PC-3 (cell line): ENCODE data around the gene SIX2. TPM values are rescaled to one million over a fixed set of nuclear protein-coding genes. Genes with fewer than 3 reads are reported as not detected.

ENCODE experiments used
- ATAC-seq: fragments of 200-7000 bp; cut with Tn5 transposase; 2 replicates; pipeline ENCODE4 v1.9.1; 2020; ENCODE audit warnings: mild to moderate bottlenecking, moderate library complexity
- BruUV-seq: library from RNA; stranded (reverse); fragments of 400-500 nt; replicated peaks from 2 replicates; lab custom pipeline; 2021; lab: Mats Ljungman, UMichigan
- CTCF ChIA-PET: fragments of 300-600 bp; sonication (Branson Sonifier 250); formaldehyde crosslinking; loops from one replicate; lab custom pipeline; 2022; ENCODE audit warnings: antibody characterized with exemption; lab: Charles Lee
- POLR2A ChIA-PET: fragments of 300-600 bp; sonication (Branson Sonifier 250); formaldehyde crosslinking; loops from one replicate; lab custom pipeline; 2022; ENCODE audit warnings: antibody characterized with exemption; ENCODE audit not compliant: unreplicated experiment; lab: Charles Lee
- DNase-seq: peaks from one replicate; pipeline ENCODE4 v3.0.0-alpha.2; 2015
- H2AFZ ChIP-seq: fragments of 300-600 bp; sonication (generic); 2 replicates; pipeline ENCODE4 v1.6.0; 2016; ENCODE audit warnings: antibody characterized with exemption, low read length
- H3F3A ChIP-seq: fragments of 300-600 bp; sonication (generic); one replicate; pipeline ENCODE4 v1.6.0; 2017; ENCODE audit warnings: antibody characterized with exemption, low read length, control low read depth, mild to moderate bottlenecking; ENCODE audit not compliant: unreplicated experiment
- H3K27ac ChIP-seq: fragments of 300-600 bp; sonication (generic); 2 replicates; pipeline ENCODE4 v1.5.1; 2016; ENCODE audit warnings: mild to moderate bottlenecking, low read length
- H3K27me3 ChIP-seq: fragments of 300-600 bp; sonication (generic); 2 replicates; pipeline ENCODE4 v1.6.1; 2016; ENCODE audit warnings: low read length, mixed read lengths
- H3K36me3 ChIP-seq: fragments of 300-600 bp; sonication (generic); 2 replicates; pipeline ENCODE4 v1.6.1; 2016; ENCODE audit warnings: low read depth, mixed run types, low read length, mixed read lengths
- H3K4me1 ChIP-seq: fragments of 300-600 bp; sonication (generic); 2 replicates; pipeline ENCODE4 v1.5.1; 2016; ENCODE audit warnings: low read length; ENCODE audit not compliant: insufficient read depth
- H3K4me2 ChIP-seq: fragments of 300-600 bp; sonication (generic); 2 replicates; pipeline ENCODE4 v1.6.0; 2016; ENCODE audit warnings: low read length
- H3K4me3 ChIP-seq: fragments of 300-600 bp; sonication (generic); 2 replicates; pipeline ENCODE4 v1.5.1; 2016; ENCODE audit warnings: mild to moderate bottlenecking, low read length, mixed read lengths
- H3K79me2 ChIP-seq: fragments of 300-600 bp; sonication (generic); 2 replicates; pipeline ENCODE4 v1.6.1; 2017; ENCODE audit warnings: low read length, mixed read lengths
- H3K9ac ChIP-seq: fragments of 300-600 bp; sonication (generic); 2 replicates; pipeline ENCODE4 v1.6.0; 2016; ENCODE audit warnings: mild to moderate bottlenecking, low read length
- H3K9me2 ChIP-seq: fragments of 300-600 bp; sonication (generic); replicated peaks from 2 replicates; pipeline ENCODE4 v1.6.1; 2016; ENCODE audit warnings: mixed run types, low read length, mixed read lengths
- H3K9me3 ChIP-seq: fragments of 300-600 bp; sonication (generic); 2 replicates; pipeline ENCODE4 v1.6.1; 2016; ENCODE audit warnings: low read length, mixed read lengths
- H4K20me1 ChIP-seq: fragments of 300-600 bp; sonication (generic); 2 replicates; pipeline ENCODE4 v1.6.1; 2016; ENCODE audit warnings: low read length, mixed read lengths
- CTCF ChIP-seq: fragments of 300-600 bp; sonication (generic); conservative IDR thresholded peaks from 2 replicates; pipeline ENCODE4 v1.5.1; 2017; ENCODE audit warnings: antibody characterized with exemption, low read depth, mild to moderate bottlenecking, low read length
- EZH2 ChIP-seq: fragments of 300-600 bp; sonication (generic); IDR thresholded peaks from one replicate; pipeline ENCODE4 v1.6.1; 2017; ENCODE audit warnings: antibody characterized with exemption, mild to moderate bottlenecking, low read length; ENCODE audit not compliant: unreplicated experiment
- EZH2phosphoT487 ChIP-seq: fragments of 300-600 bp; sonication (generic); IDR thresholded peaks from 2 replicates; pipeline ENCODE4 v1.6.1; 2018; ENCODE audit warnings: mild to moderate bottlenecking, antibody characterized with exemption, low read length, borderline replicate concordance
- intact Hi-C: fragments of 100-400 bp; cut with micrococcal nuclease; formaldehyde crosslinking; loops from 2 replicates; pipeline ENCODE4 v1.9.0; 2023
- total RNA-seq: library from RNA; depleted of rRNA; stranded (reverse); fragments of >200 nt; gene quantifications from 2 replicates; pipeline ENCODE4 v1.2.3, GENCODE V29; 2014

Gene SIX2
- total RNA-seq, 1 experiment from 2014 or later: 27.9 TPM

- intact Hi-C loops: no loop called here
- no peaks in the 10 kb centered on the region for H3K27me3 ChIP-seq
- H3F3A ChIP-seq: no peaks in the 10 kb centered on the region
- BruUV-seq: no TSS peak
- no peaks in the 10 kb centered on the region for H3K79me2 ChIP-seq
- no peak overlapping the region for H3K4me2 ChIP-seq
- ChIA-PET CTCF (no interaction called here), POLR2A (no interaction called here)
- no peaks in the 10 kb centered on the region for H4K20me1 ChIP-seq
- no peaks in the 10 kb centered on the region for H3K4me1 ChIP-seq
- H3K9me3 ChIP-seq: no peaks in the 10 kb centered on the region
- H2AFZ ChIP-seq: no peak overlapping the region
- H3K9ac ChIP-seq: no peak overlapping the region
- H3K36me3 ChIP-seq: no peaks in the 10 kb centered on the region
- no peak overlapping the region for H3K4me3 ChIP-seq
- H3K27ac ChIP-seq: no peak overlapping the region
- TF ChIP-seq EZH2: no peak
- no peak for TF ChIP-seq CTCF
- TF ChIP-seq EZH2phosphoT487: no peak
- no peaks in the 10 kb centered on the region for H3K9me2 ChIP-seq
- no peak for DNase-seq
- ATAC-seq: no peak
Observed at GRCh38 chr2:45046786-45047185, 37.5 kb upstream of the SIX2 start.

- H3K4me2 ChIP-seq: no peak overlapping the region
- CTCF ChIA-PET: no interaction called here
- no peaks in the 10 kb centered on the region for H3K9me2 ChIP-seq
- BruUV-seq: no TSS peak
- no peaks in the 10 kb centered on the region for H3F3A ChIP-seq
- H4K20me1 ChIP-seq: no peaks in the 10 kb centered on the region
- H3K4me3 ChIP-seq: no peak overlapping the region
- ATAC-seq (no peak), DNase-seq (no peak)
- H3K36me3 ChIP-seq: no peaks in the 10 kb centered on the region
- H3K79me2 ChIP-seq: no peaks in the 10 kb centered on the region
- no peak overlapping the region for H3K27ac ChIP-seq
- no peak overlapping the region for H3K9ac ChIP-seq
- no peak for TF ChIP-seq EZH2
- no peak for TF ChIP-seq CTCF
- TF ChIP-seq EZH2phosphoT487: no peak
- H2AFZ ChIP-seq: no peak overlapping the region
- no peaks in the 10 kb centered on the region for H3K4me1 ChIP-seq
- intact Hi-C loops: no loop called here
- POLR2A ChIA-PET: no interaction called here
- H3K9me3 ChIP-seq: no peaks in the 10 kb centered on the region
- H3K27me3 ChIP-seq: no peaks in the 10 kb centered on the region
Observed at GRCh38 chr2:45045706-45046105, 36.5 kb upstream of the SIX2 start.

- no peak for DNase-seq
- CTCF ChIA-PET: no interaction called here
- BruUV-seq: no TSS peak
- Histone ChIP-seq H3K9me2 (no peaks in the 10 kb centered on the region), H3K27me3 (no peaks in the 10 kb centered on the region), H3F3A (no peaks in the 10 kb centered on the region), H3K4me3 (no peak overlapping the region), H2AFZ (no peak overlapping the region), H3K79me2 (no peaks in the 10 kb centered on the region), H4K20me1 (no peaks in the 10 kb centered on the region), H3K9me3 (no peaks in the 10 kb centered on the region), H3K36me3 (no peaks in the 10 kb centered on the region), H3K9ac (no peak overlapping the region), H3K4me2 (no peak overlapping the region), H3K27ac (no peak overlapping the region), H3K4me1 (no peaks in the 10 kb centered on the region)
- no peak for TF ChIP-seq EZH2
- no peak for TF ChIP-seq CTCF
- no peak for TF ChIP-seq EZH2phosphoT487
- POLR2A ChIA-PET: no interaction called here
- intact Hi-C loops: no loop called here
- no peak for ATAC-seq
Observed at GRCh38 chr2:45044916-45045315, 35.7 kb upstream of the SIX2 start.
